A673 (cell line): Measurements from ENCODE around the gene PRKCA.

Source experiments
- CTCF ChIP-seq: fragments of 300-800, 200-600 bp; sonication (generic); conservative IDR thresholded peaks from 2 replicates; pipeline ENCODE4 v1.5.1; 2017; ENCODE audit warnings: low read depth, mild to moderate bottlenecking, antibody characterized with exemption, low read length, moderate library complexity, mixed read lengths
- EZH2 ChIP-seq: fragments of 200-600 bp; sonication (generic); IDR thresholded peaks from 2 replicates; pipeline ENCODE4 v1.6.1; 2017; ENCODE audit warnings: borderline replicate concordance, low read depth, mild to moderate bottlenecking, mixed read lengths, antibody characterized with exemption, low read length; ENCODE audit not compliant: poor library complexity, severe bottlenecking

GRCh38 chr17:66425756-66426396 is 123.5 kb downstream of the PRKCA start:
- no peak for TF ChIP-seq EZH2
- no peak for TF ChIP-seq CTCF
